ENCODE measurements around the gene LRP1-AS. TPM values are rescaled to one million over a fixed set of nuclear protein-coding genes. Genes with fewer than 3 reads are reported as not detected.

Gene LRP1-AS
- total RNA-seq, 1 experiment from 2014 or later = not detected

- TF ChIP-seq TCF7L2 (IDR thresholded peaks at IDR 0.05; ENCODE audit: low read depth, low read length) (no peak), POLR2AphosphoS5 (IDR thresholded peaks at IDR 0.05; ENCODE audit: low read depth, low read length) (no peak), SIN3A (IDR thresholded peaks at IDR 0.05; ENCODE audit: borderline replicate concordance, insufficient read depth, low read depth, low read length) (no peak), REST (IDR thresholded peaks at IDR 0.05; ENCODE audit: insufficient read depth in 1 of 2, low read depth in 2 of 2, low read length in 1 of 2) (no peak), CTCF (IDR thresholded peaks at IDR 0.05) (no peak)
- Histone ChIP-seq H3K9me3 (ENCODE audit: control insufficient read depth, insufficient read depth, low read depth, low read length) (no peaks in the 10 kb centered on the region), H3K36me3 (ENCODE audit: control insufficient read depth, insufficient read depth, low read length) (no peaks in the 10 kb centered on the region), H3K27ac (ENCODE audit: low read length) (no peak overlapping the region), H3K4me3 (ENCODE audit: low read depth in 2 of 2, low read length in 2 of 2) (no peak overlapping the region), H3K4me1 (ENCODE audit: control insufficient read depth, insufficient read depth, low read length) (0 out of 2 replicates have a peak, but pooled peaks cover 2% of the 10 kb centered on the region), H3K27me3 (ENCODE audit: control insufficient read depth, insufficient read depth, low read length) (no peaks in the 10 kb centered on the region)
- intact Hi-C loops (cut with micrococcal nuclease; ENCODE audit: unreplicated experiment) (no loop called here), in situ Hi-C loops (cut with HindIII; ENCODE audit: low pct_unique_long_range_greater_than_20kb, low sequenced_read_pairs) (no loop called here)
- CTCF ChIA-PET = no interaction called here
- BruUV-seq (replicated peaks) = no TSS peak
- DNase-seq (ENCODE audit: low read depth, low spot score) (no peak), ATAC-seq (no peak)
- POLR2A ChIA-PET = no interaction called here
Observed at GRCh38 chr12:57134949-57135348, 12.5 kb downstream of the LRP1-AS start.

GRCh38 chr12:57133916-57134315, 13.5 kb downstream of the LRP1-AS start:
- DNase-seq (ENCODE audit: low read depth, low spot score) (no peak), ATAC-seq (no peak)
- H3K4me3 ChIP-seq (ENCODE audit: low read depth in 2 of 2, low read length in 2 of 2) = no peak overlapping the region
- intact Hi-C loops (cut with micrococcal nuclease; ENCODE audit: unreplicated experiment) = no loop called here
- CTCF ChIA-PET = interaction anchor here (0.6 kb wide), 1 partner anchor 14 kb away, joined by 3 read pairs; no protein-coding TSS in a partner anchor
- H3K27ac ChIP-seq (ENCODE audit: low read length) = no peak overlapping the region
- H3K27me3 ChIP-seq (ENCODE audit: control insufficient read depth, insufficient read depth, low read length) = no peaks in the 10 kb centered on the region
- POLR2A ChIA-PET = no interaction called here
- BruUV-seq (replicated peaks) = no TSS peak
- H3K36me3 ChIP-seq (ENCODE audit: control insufficient read depth, insufficient read depth, low read length) = no peaks in the 10 kb centered on the region
- 0 out of 2 replicates have a peak, but pooled peaks cover 2% of the 10 kb centered on the region for H3K4me1 ChIP-seq (ENCODE audit: control insufficient read depth, insufficient read depth, low read length)
- TF ChIP-seq SIN3A (IDR thresholded peaks at IDR 0.05; ENCODE audit: borderline replicate concordance, insufficient read depth, low read depth, low read length) = no peak
- TF ChIP-seq REST (IDR thresholded peaks at IDR 0.05; ENCODE audit: insufficient read depth in 1 of 2, low read depth in 2 of 2, low read length in 1 of 2) = no peak
- no peak for TF ChIP-seq POLR2AphosphoS5 (IDR thresholded peaks at IDR 0.05; ENCODE audit: low read depth, low read length)
- no peak for TF ChIP-seq TCF7L2 (IDR thresholded peaks at IDR 0.05; ENCODE audit: low read depth, low read length)
- TF ChIP-seq CTCF (IDR thresholded peaks at IDR 0.05) = no peak
- H3K9me3 ChIP-seq (ENCODE audit: control insufficient read depth, insufficient read depth, low read depth, low read length) = no peaks in the 10 kb centered on the region
- in situ Hi-C loops (cut with HindIII; ENCODE audit: low pct_unique_long_range_greater_than_20kb, low sequenced_read_pairs) = no loop called here
